NCI-H524 (cell line): Measurements from ENCODE around the gene DUSP23.

ENCODE experiments used
- DNase-seq, 2 experiments: peaks; one replicate each; lab custom pipeline; 2025; lab: John Stamatoyannopoulos, UW

Gene DUSP23

DNA sequence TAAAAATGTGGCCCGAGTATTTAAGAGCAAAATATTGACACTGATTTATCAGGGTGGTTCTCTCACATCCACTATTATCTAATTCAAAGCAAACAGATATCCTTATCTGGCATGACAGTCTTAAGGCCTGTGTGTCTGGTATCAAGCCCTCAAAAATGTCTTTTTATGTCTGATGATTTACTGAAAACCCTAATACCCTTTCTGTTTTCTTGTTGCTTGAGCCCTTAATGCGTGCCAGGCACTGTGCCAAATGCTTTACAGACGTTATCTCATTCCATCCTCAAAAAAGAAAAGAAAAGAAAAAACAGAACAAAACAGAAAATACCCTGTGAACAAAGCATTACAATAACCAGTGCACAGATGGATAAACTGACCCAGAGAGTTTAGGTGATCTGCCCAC, 5.7 kb downstream of the DUSP23 start:
- no peak for DNase-seq

DNA sequence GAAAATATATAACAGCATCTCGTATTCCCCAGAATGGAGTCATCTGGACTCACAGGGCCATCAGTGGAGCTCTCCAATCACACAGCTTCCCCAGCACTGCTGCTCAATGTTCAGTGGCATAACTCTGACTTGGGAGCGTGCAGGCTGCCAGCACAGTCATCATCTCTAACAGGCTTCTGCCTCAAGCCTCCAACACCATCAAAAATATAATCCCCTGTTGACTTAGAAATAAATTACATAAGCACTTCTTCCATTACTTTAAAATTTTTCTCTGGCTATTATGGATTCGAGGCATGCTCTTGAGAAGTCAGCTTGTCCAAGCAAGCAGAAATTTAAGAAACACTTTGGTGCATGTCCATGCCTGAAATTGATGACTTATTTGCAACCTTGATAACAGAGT, 6.2 kb downstream of the DUSP23 start:
- DNase-seq: no peak

GRCh38 chr1:159790237-159790917, 9.6 kb downstream of the DUSP23 start:
- DNase-seq: peak in 1 of 2 experiments; percentile 32

GRCh38 chr1:159791031-159791430, 10.3 kb downstream of the DUSP23 start:
- no peak for DNase-seq

DNA sequence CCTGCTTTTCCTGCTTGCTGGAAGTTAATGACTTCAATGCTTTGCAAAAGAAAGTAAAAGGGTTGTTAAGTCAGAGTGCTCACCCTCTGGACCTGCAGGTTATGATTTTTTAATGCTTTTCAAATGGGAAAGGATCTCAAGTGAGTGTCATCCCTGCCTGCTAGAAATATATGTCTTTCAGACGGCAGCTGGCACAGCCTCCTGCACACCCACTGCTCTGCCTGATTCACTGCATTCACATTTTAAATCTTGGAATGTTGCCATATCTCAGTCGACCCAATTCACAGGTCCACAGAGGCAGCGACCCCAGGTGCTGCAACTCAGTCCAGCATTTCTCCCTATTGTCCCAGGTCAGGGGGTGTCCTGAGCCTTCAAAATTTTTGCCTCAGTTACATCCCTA, 10.7 kb downstream of the DUSP23 start:
- no peak for DNase-seq

GRCh38 chr1:159795534-159795933, 14.8 kb downstream of the DUSP23 start:
- no peak for DNase-seq

GRCh38 chr1:159798893-159799292, 18.1 kb downstream of the DUSP23 start:
- peak; percentile 78 to 87 for DNase-seq

GRCh38 chr1:159799446-159799985, 18.8 kb downstream of the DUSP23 start:
- no peak for DNase-seq

- no peak for DNase-seq
These were observed 19.6 kb downstream of the DUSP23 start for GRCh38 chr1:159800177-159800930.

GRCh38 chr1:159802111-159802510, 21.3 kb downstream of the DUSP23 start, which contains the start of gene FCRL6:
TSS of gene FCRL6 (plus strand) at chr1:159802360. CDS start at chr1:159802425, 65 bp downstream.
- no peak for DNase-seq

DNA sequence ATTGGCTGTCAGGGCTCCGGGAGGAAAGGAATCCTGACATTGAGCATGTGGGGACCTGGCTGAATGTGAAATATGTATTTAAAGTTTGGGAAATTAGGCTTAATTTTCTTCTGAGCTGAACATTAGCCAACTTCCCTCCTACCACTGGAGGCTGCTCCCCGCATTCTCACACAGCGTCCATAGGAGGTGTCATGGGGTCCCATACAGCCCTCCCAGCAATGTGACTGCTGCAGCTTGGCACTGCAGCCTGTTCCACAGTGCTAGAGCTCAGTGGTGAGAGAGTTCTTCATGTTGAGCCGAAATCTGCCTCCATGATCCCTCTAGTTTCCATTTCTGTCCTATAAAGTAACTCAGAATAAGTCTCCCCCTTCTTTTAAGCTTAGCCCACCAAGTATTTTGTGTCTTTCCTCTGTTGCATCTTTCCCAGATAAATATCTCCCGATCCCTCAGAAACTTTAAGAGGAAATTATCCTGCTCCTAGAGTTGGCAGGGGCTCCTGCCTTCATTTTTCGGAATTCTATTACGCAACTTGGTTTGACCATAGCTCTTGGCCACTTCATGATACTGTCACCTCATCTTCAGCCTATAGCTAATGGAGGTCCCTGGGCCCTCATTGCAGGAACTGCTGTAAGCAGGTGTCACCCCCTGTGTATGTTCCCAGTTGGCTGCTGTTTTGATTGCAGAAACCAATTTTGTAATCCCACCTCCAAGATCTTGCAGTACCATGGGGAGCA, 23.4 kb downstream of the DUSP23 start:
- no peak for DNase-seq

GRCh38 chr1:159804924-159805323, 24.2 kb downstream of the DUSP23 start:
- DNase-seq: no peak

- no peak for DNase-seq
These were observed 35.2 kb downstream of the DUSP23 start for GRCh38 chr1:159815926-159816325.

- no peak for DNase-seq
These were observed 36.7 kb downstream of the DUSP23 start for GRCh38 chr1:159817276-159818041.

DNA sequence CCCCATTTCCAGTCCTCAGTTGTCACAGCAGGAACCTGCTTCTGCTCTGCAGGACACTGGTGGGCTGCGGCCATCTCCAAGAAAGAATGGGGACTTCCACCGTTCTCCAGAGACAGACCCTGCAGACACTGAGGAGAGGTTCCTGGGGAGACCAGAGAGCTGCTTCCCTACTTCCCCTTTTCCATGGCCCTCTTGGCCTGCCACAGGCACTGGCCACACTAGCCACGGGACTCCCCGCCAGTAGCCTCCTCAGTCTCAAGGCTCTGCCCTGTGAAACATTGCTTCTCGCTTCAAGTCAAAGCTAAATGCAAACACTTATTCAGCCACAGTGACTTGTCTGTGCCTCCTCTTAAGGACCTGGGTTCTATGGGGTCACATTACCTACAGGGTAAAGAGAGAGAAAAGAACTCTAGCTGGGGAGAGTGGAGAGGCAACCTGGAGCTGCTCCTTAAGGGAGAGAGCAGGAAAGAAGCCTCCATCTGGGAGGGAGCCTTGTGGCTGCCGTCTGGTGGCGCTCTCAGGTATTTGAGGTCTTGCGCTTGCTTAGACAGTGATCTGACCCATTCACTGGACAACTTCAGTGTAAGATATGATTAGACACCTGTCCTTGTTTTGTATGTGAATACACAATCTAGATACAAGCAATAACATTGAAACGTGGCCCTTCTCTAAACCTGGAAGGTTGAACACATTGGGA, 40.6 kb downstream of the DUSP23 start:
- peak; percentile 27 to 67 for DNase-seq

GRCh38 chr1:159823406-159823805, 42.6 kb downstream of the DUSP23 start:
- DNase-seq: peak; percentile 90 to 96

DNA sequence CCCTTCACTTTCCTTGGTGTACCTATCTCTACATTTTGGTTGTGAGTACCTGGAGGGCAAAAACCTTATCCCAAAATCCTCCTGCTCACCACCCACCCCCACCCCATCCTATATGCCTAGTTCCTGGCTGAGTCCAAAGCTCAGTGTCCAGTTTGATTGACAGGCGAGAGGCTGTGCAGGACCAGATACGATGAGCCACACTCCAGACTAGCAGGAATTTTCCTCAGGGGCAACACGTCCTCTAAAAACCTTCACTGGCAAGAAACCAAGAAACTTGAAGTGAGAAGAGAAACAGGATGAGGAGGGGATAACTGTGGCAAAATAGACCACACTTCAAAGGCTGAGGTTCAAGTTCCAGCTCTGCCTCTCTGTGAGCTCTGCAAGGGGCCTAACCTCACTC, 44.8 kb downstream of the DUSP23 start:
- DNase-seq: no peak

GRCh38 chr1:159826441-159827101, 45.8 kb downstream of the DUSP23 start, which contains the start of gene SLAMF8:
TSS of gene SLAMF8 (plus strand) at chr1:159826873. CDS start at chr1:159826899, 26 bp downstream.
- DNase-seq: no peak

- no peak for DNase-seq
These were observed 46.3 kb downstream of the DUSP23 start for GRCh38 chr1:159827102-159827490.

- DNase-seq: no peak
These were observed 46.8 kb downstream of the DUSP23 start for GRCh38 chr1:159827549-159827948.
